Mucosa of rectum (tissue), 2 donors: ENCODE results near the gene RRM2.

Source experiments
- H3K27ac ChIP-seq, 2 donors: one replicate each; pipeline ENCODE4 v1.7.0; 2013; ENCODE audit warnings: inconsistent platforms in 2 of 2, low read depth in 2 of 2, low read length in 2 of 2
- H3K27me3 ChIP-seq, 2 donors: one replicate each; pipeline ENCODE4 v1.7.0; 2013; ENCODE audit warnings: low read length in 2 of 2; ENCODE audit not compliant: control insufficient read depth in 2 of 2, insufficient read depth in 2 of 2
- H3K36me3 ChIP-seq, 2 donors: one replicate each; pipeline ENCODE4 v1.7.0; 2013; ENCODE audit warnings: low read length in 2 of 2; ENCODE audit not compliant: control insufficient read depth in 2 of 2, insufficient read depth in 2 of 2
- H3K4me1 ChIP-seq, 2 donors: one replicate each; pipeline ENCODE4 v1.7.0; 2013; ENCODE audit warnings: low read length in 2 of 2, mild to moderate bottlenecking in 1 of 2; ENCODE audit not compliant: control insufficient read depth in 2 of 2, insufficient read depth in 2 of 2
- H3K4me3 ChIP-seq, 2 donors: one replicate each; pipeline ENCODE4 v1.7.0; 2013; ENCODE audit warnings: low read length in 2 of 2
- H3K9ac ChIP-seq, 2 donors: one replicate each; pipeline ENCODE4 v1.7.0; 2013; ENCODE audit warnings: low read length in 2 of 2, low read depth in 1 of 2, mild to moderate bottlenecking in 1 of 2
- H3K9me3 ChIP-seq, 2 donors: one replicate each; pipeline ENCODE4 v1.7.0; 2013; ENCODE audit warnings: low read length in 2 of 2; ENCODE audit not compliant: control insufficient read depth in 2 of 2
- donor health status: healthy.
- donor health status: Normal muscosa, but diverticular disease.

The RRM2 gene

DNA sequence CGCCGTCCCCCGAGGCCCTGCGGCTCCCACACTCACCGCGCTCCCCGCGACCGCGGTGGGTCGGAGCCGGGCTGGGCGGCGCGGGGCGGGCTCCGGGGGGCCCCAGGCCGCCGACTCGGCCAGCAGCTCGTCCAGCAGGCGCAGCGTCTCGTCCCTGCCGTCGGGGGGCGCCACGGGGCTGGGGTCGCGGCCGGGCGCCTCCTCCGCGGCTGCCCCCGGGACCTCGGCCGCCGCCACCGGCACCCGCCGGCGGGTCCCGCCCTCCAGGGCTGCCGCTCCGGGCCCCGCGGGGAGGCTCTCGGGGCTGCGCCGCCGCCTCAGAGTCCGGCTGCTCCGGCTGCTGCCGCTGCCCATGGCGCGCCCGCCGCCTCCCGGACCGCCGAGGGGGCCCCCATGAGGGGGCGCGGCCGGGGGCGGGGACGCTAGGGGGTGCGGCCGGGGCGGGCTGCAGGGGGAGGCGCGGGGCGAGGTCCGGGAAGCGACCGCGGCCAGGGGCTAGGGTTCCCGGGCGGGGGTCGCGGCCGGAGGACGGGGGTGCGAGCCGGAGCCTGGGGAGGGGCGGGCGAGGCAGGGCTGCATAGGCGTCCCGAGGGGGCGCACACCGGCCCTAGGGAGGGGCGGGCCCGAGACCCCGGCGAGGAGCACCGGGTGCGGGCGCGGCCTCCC is 42.5 kb upstream of the RRM2 start, which contains the start of gene CYS1:
Gene CYS1 (minus strand): TSS at position 542 of the 666 bp plus-strand sequence. CDS start 188 bp downstream, at position 354.
- Histone ChIP-seq H3K27ac (peak within 1 kb of the TSS; percentile 63 to 71), H3K36me3 (no peaks in the 10 kb centered on the region), H3K4me1 (peaks cover 2 to 6% of the 10 kb centered on the region in 2 donors), H3K4me3 (peak within 1 kb of the TSS; percentile 39 to 58), H3K9ac (peak within 1 kb of the TSS in 1 of 2 donors; percentile 17), H3K27me3 (peaks cover 39 to 54% of the 10 kb centered on the region in 2 donors), H3K9me3 (no peaks in the 10 kb centered on the region)

DNA sequence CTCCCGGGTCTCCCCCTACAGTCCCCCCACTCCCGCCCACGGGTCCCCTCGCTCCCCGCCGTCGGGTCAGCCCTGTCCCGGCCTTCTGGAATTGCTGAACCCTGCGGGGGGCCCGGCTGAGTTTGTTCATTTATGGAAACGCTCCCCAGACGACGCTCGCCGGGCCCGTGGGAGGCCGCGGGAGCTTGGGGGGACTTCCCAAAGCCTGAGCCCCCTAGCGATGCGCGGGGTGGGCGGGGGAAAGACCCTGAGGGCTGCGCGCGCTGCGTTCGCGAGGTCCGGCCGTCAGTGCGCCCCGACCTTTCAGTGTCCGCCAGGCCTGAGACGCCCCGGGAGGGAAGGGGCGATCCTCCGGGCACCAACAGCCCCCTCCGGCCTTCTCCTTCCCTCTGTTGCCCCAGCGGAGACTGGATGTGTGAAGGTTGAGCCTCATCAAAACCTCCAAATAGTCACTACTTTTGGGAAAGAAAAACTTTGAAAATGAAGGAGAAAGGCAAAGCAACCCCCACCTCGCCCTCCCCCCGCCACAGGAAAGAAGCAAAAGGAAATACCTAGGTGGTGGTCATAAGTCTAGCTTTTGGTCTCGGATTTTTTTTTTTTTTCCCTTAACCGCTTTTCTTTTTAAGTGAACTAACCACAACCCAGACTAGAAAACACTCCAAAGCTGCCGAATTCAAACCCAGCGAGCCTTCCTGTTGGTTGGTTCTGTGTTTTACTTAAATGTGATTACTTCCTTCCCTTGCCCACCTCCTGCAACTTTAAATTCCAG is 41.8 kb upstream of the RRM2 start:
- no peaks in the 10 kb centered on the region for H3K36me3 ChIP-seq
- peak overlapping the region in 1 of 2 donors; percentile 63 for H3K27ac ChIP-seq
- H3K9ac ChIP-seq, result peak overlapping the region in 1 of 2 donors; percentile 17
- H3K4me1 ChIP-seq, result peaks cover 0 to 6% of the 10 kb centered on the region in 2 donors
- no peaks in the 10 kb centered on the region for H3K9me3 ChIP-seq
- peak overlapping the region; percentile 9 to 39 for H3K4me3 ChIP-seq
- H3K27me3 ChIP-seq, result peaks cover 35 to 51% of the 10 kb centered on the region in 2 donors

DNA sequence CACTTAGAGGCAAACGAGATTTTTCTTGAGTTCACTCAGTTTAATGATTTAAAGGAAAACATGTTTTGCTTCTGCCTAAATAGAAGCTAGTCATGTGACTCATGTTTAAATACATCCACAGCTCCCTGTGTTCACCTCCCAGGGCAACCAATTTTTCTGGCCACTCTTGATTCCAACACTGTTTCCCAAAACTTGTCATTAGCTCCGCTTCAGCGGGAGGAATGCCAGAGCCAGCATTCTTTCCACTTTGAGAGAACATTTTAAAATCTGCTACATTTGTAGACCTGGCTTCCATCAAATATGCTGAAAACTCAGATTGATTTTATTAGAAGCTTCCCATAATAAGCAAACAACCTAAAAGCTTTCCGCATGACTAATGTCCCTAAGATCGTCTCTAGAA is 39.5 kb upstream of the RRM2 start:
- peaks cover 26 to 37% of the 10 kb centered on the region in 2 donors for H3K27me3 ChIP-seq
- H3K4me1 ChIP-seq, result peaks cover 0 to 6% of the 10 kb centered on the region in 2 donors
- H3K9me3 ChIP-seq, result no peaks in the 10 kb centered on the region
- H3K4me3 ChIP-seq, result no peak overlapping the region
- no peak overlapping the region for H3K9ac ChIP-seq
- H3K36me3 ChIP-seq, result no peaks in the 10 kb centered on the region
- no peak overlapping the region for H3K27ac ChIP-seq

DNA sequence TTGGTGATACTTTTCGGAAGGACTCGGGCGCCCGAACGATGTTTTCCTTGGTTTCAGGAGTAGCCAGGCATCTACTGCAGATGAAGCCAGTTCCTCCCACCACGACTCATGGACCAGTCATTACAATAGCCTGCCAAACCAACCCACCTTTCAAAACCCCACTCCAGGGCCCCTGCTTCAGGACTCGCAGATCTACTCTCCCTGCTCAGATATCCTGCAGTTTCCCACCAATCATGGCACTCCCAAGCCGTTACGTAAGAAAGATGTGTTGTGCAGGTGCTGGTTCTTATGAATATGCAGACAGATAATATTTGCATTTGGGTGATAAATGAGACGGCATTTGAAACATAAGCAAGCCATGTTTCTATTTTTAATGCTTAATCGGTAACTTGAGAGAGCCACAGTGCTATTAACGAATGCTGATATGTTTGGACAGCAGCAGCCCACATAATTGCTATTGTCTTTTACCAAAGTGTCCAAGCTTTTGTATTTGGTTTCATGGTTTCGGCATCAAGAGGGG is 38.8 kb upstream of the RRM2 start:
- H3K4me3 ChIP-seq, result no peak overlapping the region
- H3K27ac ChIP-seq, result no peak overlapping the region
- H3K9me3 ChIP-seq, result no peaks in the 10 kb centered on the region
- H3K36me3 ChIP-seq, result no peaks in the 10 kb centered on the region
- no peak overlapping the region for H3K9ac ChIP-seq
- H3K27me3 ChIP-seq, result peaks cover 18 to 30% of the 10 kb centered on the region in 2 donors
- H3K4me1 ChIP-seq, result peaks cover 0 to 6% of the 10 kb centered on the region in 2 donors

DNA sequence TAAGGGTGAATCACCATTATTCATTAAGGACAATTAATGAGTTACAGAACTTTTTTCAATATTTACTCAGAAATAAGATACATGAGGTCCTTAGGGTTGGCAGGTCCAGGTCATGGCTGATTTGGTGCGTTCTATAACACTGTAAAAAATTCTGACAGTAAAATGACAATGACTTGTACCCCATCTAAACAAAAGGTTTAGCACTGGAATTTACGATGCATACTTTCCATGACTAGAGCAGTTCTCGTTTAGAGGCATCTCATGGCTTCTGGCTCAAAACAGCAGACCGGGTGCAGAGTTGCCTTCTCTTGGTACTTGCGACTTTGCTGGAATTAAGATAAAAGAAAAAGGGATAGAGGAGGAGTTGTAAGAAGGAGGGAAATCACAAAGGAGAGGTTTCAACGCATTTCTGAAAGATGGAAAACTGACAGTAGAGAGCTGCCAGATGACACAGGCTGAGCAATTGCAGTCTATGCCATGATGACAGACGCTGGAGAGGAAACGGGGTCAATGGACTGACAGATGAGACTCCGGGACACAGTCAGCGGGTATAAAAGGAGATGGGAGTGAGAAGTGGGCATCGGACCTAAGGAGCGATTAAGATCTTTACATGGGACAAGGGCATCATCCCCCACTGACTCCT is 38.2 kb upstream of the RRM2 start:
- Histone ChIP-seq H3K4me1 (peaks cover 0 to under 1% of the 10 kb centered on the region in 2 donors), H3K27ac (no peak overlapping the region), H3K9me3 (no peaks in the 10 kb centered on the region), H3K27me3 (peaks cover 18 to 27% of the 10 kb centered on the region in 2 donors), H3K9ac (no peak overlapping the region), H3K4me3 (no peak overlapping the region), H3K36me3 (no peaks in the 10 kb centered on the region)

DNA sequence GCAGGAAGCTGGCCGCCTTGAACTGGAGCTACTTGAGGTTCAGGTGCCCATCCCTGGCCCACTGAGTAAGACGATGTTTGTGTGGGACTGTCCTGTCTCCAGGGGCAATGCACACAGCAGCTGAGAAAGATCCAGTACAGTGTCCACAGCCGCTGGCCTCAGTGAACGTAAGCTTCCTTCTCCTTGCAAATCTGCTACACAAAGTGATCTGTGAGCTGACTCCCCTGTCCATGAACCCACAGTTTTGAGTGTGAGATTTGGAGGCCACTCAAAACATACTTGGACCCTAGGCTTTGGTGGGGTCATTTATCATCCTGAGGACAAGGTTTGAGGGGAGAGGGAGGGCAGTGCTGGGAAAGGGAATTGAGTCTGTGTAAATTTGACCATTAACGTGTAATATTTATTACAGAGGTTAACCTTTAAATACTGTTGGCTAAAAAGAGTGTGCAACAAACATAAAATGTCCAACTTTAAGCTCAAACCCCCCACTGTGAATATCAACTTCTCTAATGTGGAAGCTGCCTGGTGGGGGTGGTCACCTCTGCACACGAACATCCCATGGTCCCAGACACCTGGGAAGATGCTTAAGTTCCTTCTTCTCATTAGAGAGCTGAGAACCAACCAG is 37.4 kb upstream of the RRM2 start:
- Histone ChIP-seq H3K36me3 (no peaks in the 10 kb centered on the region), H3K27me3 (peaks cover 18 to 27% of the 10 kb centered on the region in 2 donors), H3K9me3 (no peaks in the 10 kb centered on the region), H3K4me3 (no peak overlapping the region), H3K27ac (no peak overlapping the region), H3K4me1 (no peaks in the 10 kb centered on the region), H3K9ac (no peak overlapping the region)

DNA sequence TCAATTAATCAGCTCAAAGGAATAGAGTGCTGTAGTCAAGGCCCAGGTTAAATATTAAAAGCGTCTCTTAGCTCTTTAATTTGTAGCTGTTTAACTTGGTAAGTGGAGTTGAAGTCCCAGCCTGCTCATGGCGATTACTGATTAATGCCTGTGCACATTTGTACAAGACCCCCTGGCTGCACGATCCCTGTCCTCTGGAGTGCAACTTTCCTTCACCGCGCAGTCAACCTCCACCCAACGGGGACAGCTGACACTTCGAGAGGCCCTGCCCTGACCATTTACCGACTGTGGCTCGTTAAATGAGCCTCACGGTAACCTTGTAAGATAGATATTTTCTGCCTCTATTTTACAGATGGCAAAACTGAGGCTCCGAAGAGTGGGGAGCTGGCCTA is 36.9 kb upstream of the RRM2 start:
- Histone ChIP-seq H3K36me3 (no peaks in the 10 kb centered on the region), H3K27ac (no peak overlapping the region), H3K9me3 (no peaks in the 10 kb centered on the region), H3K4me3 (no peak overlapping the region), H3K9ac (no peak overlapping the region), H3K4me1 (no peaks in the 10 kb centered on the region), H3K27me3 (peaks cover 18 to 25% of the 10 kb centered on the region in 2 donors)

DNA sequence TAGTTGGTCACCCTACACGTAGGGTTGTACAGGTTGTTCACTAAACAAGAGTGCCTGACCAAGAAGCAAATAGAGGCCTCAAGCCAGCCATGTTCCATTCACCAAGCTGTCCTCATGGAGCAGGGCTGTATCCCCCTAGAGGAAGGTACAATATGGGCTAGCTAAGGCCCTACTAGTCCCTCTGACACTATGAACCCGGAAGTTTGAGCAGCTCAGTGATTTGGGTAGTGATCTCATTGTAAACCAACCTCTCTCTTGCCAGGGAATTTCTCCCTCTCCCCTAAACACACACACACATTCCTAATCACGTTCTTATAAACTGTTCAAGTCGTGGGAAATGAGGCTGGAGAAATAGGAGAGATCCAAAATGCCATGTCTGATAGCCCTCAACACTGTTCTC is 35.6 kb upstream of the RRM2 start:
- Histone ChIP-seq H3K9ac (no peak overlapping the region), H3K27ac (no peak overlapping the region)

DNA sequence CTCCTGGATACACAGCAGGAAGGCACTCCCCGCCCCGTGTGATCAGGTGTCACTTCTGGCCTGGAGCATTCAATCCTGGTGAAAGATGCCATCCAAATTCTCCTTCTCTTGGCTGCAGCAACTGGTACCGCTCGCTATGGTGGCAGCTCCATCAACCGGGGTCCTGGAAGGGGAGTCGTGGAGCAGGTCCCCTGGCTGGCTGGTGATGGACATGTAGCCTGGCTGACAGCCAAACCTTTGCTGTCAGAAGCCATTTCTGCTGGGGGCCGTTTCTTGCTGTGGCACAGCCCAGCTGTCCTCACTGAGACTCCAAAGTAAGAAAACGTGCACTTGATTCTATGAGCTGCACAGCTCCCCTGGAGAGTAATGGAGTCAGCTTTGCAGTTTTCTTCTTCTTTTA is 35.2 kb upstream of the RRM2 start:
- Histone ChIP-seq H3K4me1 (peaks cover 0 to 3% of the 10 kb centered on the region in 2 donors), H3K9me3 (no peaks in the 10 kb centered on the region), H3K27ac (no peak overlapping the region), H3K4me3 (no peak overlapping the region), H3K9ac (no peak overlapping the region), H3K27me3 (peaks cover 12 to 20% of the 10 kb centered on the region in 2 donors), H3K36me3 (no peaks in the 10 kb centered on the region)

More for the DNA sequence above, 35.6 kb upstream of the RRM2 start:
- peaks cover 12 to 20% of the 10 kb centered on the region in 2 donors for H3K27me3 ChIP-seq
- no peak overlapping the region for H3K4me3 ChIP-seq
- peaks cover 0 to 3% of the 10 kb centered on the region in 2 donors for H3K4me1 ChIP-seq
- no peaks in the 10 kb centered on the region for H3K9me3 ChIP-seq
- no peaks in the 10 kb centered on the region for H3K36me3 ChIP-seq
